ENCODE results near the gene DNASE1L1. TPM values are rescaled to one million over a fixed set of nuclear protein-coding genes. Genes with fewer than 3 reads are reported as not detected.
"Not testable (repeated sequence)": the region's sequence is repeated elsewhere in the genome, so short reads cannot be mapped to it uniquely, and the experiment has no call there.

The DNASE1L1 gene
- total RNA-seq, 1 experiment from 2014 or later: 56.8 TPM

- in situ Hi-C loops (cut with HindIII; ENCODE audit: low pct_unique_long_range_greater_than_20kb, low sequenced_read_pairs): no loop called here
- peak; percentile 95 for DNase-seq (ENCODE audit: low read depth, low spot score)
Observed at GRCh38 chrX:154397888-154398667, 11.0 kb downstream of the DNASE1L1 start, which contains the start of gene RPL10. RPL10 (plus strand) TSS chrX:154398377; CDS start chrX:154398520, 143 bp downstream.

GRCh38 chrX:154396973-154397887 lies 11.8 kb downstream of the DNASE1L1 start:
- peak; percentile 33 for DNase-seq (ENCODE audit: low read depth, low spot score)

GRCh38 chrX:154396363-154396762 lies 12.7 kb downstream of the DNASE1L1 start:
- in situ Hi-C loops (cut with HindIII; ENCODE audit: low pct_unique_long_range_greater_than_20kb, low sequenced_read_pairs); DNase-seq (ENCODE audit: low read depth, low spot score): not testable (repeated sequence)

More at GRCh38 chrX:154396973-154397887, 11.8 kb downstream of the DNASE1L1 start:
- in situ Hi-C loops (cut with HindIII; ENCODE audit: low pct_unique_long_range_greater_than_20kb, low sequenced_read_pairs): no loop called here

- DNase-seq (ENCODE audit: low read depth, low spot score); in situ Hi-C loops (cut with HindIII; ENCODE audit: low pct_unique_long_range_greater_than_20kb, low sequenced_read_pairs): not testable (repeated sequence)
Observed at GRCh38 chrX:154389812-154390747, 19.0 kb downstream of the DNASE1L1 start.

- in situ Hi-C loops (cut with HindIII; ENCODE audit: low pct_unique_long_range_greater_than_20kb, low sequenced_read_pairs); DNase-seq (ENCODE audit: low read depth, low spot score): not testable (repeated sequence)
Observed at GRCh38 chrX:154388649-154389048, 20.4 kb downstream of the DNASE1L1 start.

GRCh38 chrX:154388094-154388493 lies 21.0 kb downstream of the DNASE1L1 start:
- DNase-seq (ENCODE audit: low read depth, low spot score); in situ Hi-C loops (cut with HindIII; ENCODE audit: low pct_unique_long_range_greater_than_20kb, low sequenced_read_pairs): not testable (repeated sequence)

GRCh38 chrX:154384284-154384892 lies 24.7 kb downstream of the DNASE1L1 start:
- no peak for DNase-seq (ENCODE audit: low read depth, low spot score)
- in situ Hi-C loops (cut with HindIII; ENCODE audit: low pct_unique_long_range_greater_than_20kb, low sequenced_read_pairs): no loop called here

- DNase-seq (ENCODE audit: low read depth, low spot score): no peak
- in situ Hi-C loops (cut with HindIII; ENCODE audit: low pct_unique_long_range_greater_than_20kb, low sequenced_read_pairs): no loop called here
Observed at GRCh38 chrX:154383359-154384283, 25.4 kb downstream of the DNASE1L1 start.

- no peak for DNase-seq (ENCODE audit: low read depth, low spot score)
- in situ Hi-C loops (cut with HindIII; ENCODE audit: low pct_unique_long_range_greater_than_20kb, low sequenced_read_pairs): no loop called here
Observed at GRCh38 chrX:154382483-154383069, 26.5 kb downstream of the DNASE1L1 start.

- DNase-seq (ENCODE audit: low read depth, low spot score): no peak
- in situ Hi-C loops (cut with HindIII; ENCODE audit: low pct_unique_long_range_greater_than_20kb, low sequenced_read_pairs): no loop called here
Observed at GRCh38 chrX:154381271-154381670, 27.8 kb downstream of the DNASE1L1 start.

GRCh38 chrX:154380787-154381186 lies 28.3 kb downstream of the DNASE1L1 start:
- in situ Hi-C loops (cut with HindIII; ENCODE audit: low pct_unique_long_range_greater_than_20kb, low sequenced_read_pairs): no loop called here
- no peak for DNase-seq (ENCODE audit: low read depth, low spot score)

- DNase-seq (ENCODE audit: low read depth, low spot score): no peak
- in situ Hi-C loops (cut with HindIII; ENCODE audit: low pct_unique_long_range_greater_than_20kb, low sequenced_read_pairs): no loop called here
Observed at GRCh38 chrX:154380153-154380552, 28.9 kb downstream of the DNASE1L1 start.

- no peak for DNase-seq (ENCODE audit: low read depth, low spot score)
- in situ Hi-C loops (cut with HindIII; ENCODE audit: low pct_unique_long_range_greater_than_20kb, low sequenced_read_pairs): no loop called here
Observed at GRCh38 chrX:154379569-154379951, 29.5 kb downstream of the DNASE1L1 start.

GRCh38 chrX:154378799-154379568 lies 30.1 kb downstream of the DNASE1L1 start, which contains the start of gene EMD:
EMD (plus strand) TSS chrX:154379295; CDS start chrX:154379485, 190 bp downstream.
- peak; percentile 96 for DNase-seq (ENCODE audit: low read depth, low spot score)
- in situ Hi-C loops (cut with HindIII; ENCODE audit: low pct_unique_long_range_greater_than_20kb, low sequenced_read_pairs): no loop called here

Measured in SK-MEL-5 (cell line).